ENCODE data around the gene PNP. TPM values are rescaled to one million over a fixed set of nuclear protein-coding genes. Genes with fewer than 3 reads are reported as not detected.
"Not testable (repeated sequence)": the region's sequence is repeated elsewhere in the genome, so short reads cannot be mapped to it uniquely, and the experiment has no call there.

The PNP gene
- total and polyA plus RNA-seq, 4 donors = 15.5 to 119 (median 37.0) TPM

DNA sequence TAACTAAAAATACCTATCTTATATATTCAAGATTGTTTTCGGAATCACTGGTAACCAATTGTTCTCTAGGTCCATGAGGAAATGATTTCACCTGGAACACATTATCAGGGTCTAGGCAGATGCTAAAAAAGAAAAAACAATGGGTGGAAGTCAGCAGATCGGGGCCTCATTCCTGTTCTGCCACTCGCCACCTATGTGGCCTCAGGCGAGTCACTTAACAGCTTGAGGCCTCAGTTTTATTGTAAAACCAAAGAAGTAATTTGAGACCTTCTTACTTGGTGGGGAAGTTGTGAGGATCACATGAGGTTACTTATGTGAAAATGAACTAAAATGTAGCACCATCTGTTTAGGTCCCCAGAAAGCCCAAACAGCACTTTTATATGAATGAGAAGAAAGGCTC lies 29.9 kb downstream of the PNP start:
- H3K9me3 ChIP-seq (ENCODE audit: control insufficient read depth in 4 of 4, insufficient read depth in 3 of 4, low read length in 3 of 4) = no peaks in the 10 kb centered on the region
- ATAC-seq (ENCODE audit: insufficient read depth, low FRiP score) = no peak
- no peaks in the 10 kb centered on the region for H3K27me3 ChIP-seq (ENCODE audit: control insufficient read depth in 3 of 3, insufficient read depth in 3 of 3, low read length in 2 of 3)
- no peak overlapping the region for H3K9ac ChIP-seq (ENCODE audit: insufficient read depth in 1 of 2, low read length in 2 of 2)
- TF ChIP-seq, protein P1, sequence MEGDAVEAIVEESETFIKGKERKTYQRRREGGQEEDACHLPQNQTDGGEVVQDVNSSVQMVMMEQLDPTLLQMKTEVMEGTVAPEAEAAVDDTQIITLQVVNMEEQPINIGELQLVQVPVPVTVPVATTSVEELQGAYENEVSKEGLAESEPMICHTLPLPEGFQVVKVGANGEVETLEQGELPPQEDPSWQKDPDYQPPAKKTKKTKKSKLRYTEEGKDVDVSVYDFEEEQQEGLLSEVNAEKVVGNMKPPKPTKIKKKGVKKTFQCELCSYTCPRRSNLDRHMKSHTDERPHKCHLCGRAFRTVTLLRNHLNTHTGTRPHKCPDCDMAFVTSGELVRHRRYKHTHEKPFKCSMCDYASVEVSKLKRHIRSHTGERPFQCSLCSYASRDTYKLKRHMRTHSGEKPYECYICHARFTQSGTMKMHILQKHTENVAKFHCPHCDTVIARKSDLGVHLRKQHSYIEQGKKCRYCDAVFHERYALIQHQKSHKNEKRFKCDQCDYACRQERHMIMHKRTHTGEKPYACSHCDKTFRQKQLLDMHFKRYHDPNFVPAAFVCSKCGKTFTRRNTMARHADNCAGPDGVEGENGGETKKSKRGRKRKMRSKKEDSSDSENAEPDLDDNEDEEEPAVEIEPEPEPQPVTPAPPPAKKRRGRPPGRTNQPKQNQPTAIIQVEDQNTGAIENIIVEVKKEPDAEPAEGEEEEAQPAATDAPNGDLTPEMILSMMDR (IDR thresholded peaks at IDR 0.05; ENCODE audit: control extremely low read depth, extremely low read depth) = no peak
- H3K4me3 ChIP-seq = no peak overlapping the region
- DNase-seq = peak in 1 of 3 donors; percentile 20
- peaks cover 0 to 3% (median 0%) of the 10 kb centered on the region in 5 donors for H3K4me1 ChIP-seq (ENCODE audit: control insufficient read depth in 5 of 5, insufficient read depth in 5 of 5, low read length in 5 of 5)
- WGBS, 2 donors = 63% methylated on average over 4 of the region's 4 CpGs
- no peaks in the 10 kb centered on the region for H3K36me3 ChIP-seq (ENCODE audit: control insufficient read depth in 4 of 4, insufficient read depth in 4 of 4, low read length in 4 of 4)
- no peak overlapping the region for H3K27ac ChIP-seq (ENCODE audit: low read depth in 1 of 2, low read length in 1 of 2)

DNA sequence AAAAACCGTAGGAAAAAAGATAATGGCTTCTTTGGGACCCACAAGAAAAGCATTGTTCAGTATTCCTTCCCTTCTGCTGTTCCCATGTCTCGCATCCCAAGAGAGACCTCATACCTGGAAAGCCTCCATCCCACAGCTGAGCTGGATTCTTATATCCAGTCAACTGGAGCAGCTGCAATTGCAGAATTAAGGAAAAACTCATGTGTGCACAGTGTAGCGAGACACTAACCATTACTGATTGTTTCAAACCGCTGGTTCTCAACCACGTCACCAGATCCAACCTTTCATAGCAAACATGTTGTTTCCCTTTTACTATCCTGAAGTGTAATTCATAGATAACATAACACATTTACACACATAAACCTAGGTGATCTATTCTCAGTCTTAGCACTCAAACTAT lies 30.7 kb downstream of the PNP start:
- no peak for DNase-seq
- TF ChIP-seq, protein P1 (IDR thresholded peaks at IDR 0.05; ENCODE audit: control extremely low read depth, extremely low read depth) = no peak
- Histone ChIP-seq H3K27ac (ENCODE audit: low read depth in 1 of 2, low read length in 1 of 2) (peak overlapping the region in 1 of 2 donors; percentile 41), H3K9ac (ENCODE audit: insufficient read depth in 1 of 2, low read length in 2 of 2) (no peak overlapping the region), H3K36me3 (ENCODE audit: control insufficient read depth in 4 of 4, insufficient read depth in 4 of 4, low read length in 4 of 4) (no peaks in the 10 kb centered on the region), H3K4me1 (ENCODE audit: control insufficient read depth in 5 of 5, insufficient read depth in 5 of 5, low read length in 5 of 5) (peaks cover 0 to 3% (median 0%) of the 10 kb centered on the region in 5 donors), H3K27me3 (ENCODE audit: control insufficient read depth in 3 of 3, insufficient read depth in 3 of 3, low read length in 2 of 3) (no peaks in the 10 kb centered on the region), H3K9me3 (ENCODE audit: control insufficient read depth in 4 of 4, insufficient read depth in 3 of 4, low read length in 3 of 4) (no peaks in the 10 kb centered on the region), H3K4me3 (no peak overlapping the region)
- ATAC-seq (ENCODE audit: insufficient read depth, low FRiP score) = no peak
- 92 to 94% methylated on average over 5 of the region's 5 CpGs for WGBS, 2 donors

DNA sequence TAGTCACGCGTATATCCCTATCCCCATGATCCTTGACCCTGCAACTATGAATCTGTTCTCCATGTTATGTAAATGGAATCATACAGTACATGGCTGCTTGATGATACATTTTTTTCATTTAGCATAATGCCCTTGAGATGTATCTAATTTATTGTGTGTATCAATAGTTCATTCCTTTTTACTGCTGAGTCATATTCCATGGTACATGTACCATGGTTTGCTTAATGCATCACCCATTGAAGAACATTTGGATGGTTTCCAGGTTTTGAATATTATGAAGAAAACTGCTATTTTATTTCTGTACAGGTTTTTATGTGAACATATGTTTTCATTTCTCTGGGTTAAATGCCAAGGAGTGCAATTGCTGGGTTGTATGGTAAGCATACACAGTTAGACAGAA lies 32.1 kb downstream of the PNP start:
- Histone ChIP-seq H3K27me3 (ENCODE audit: control insufficient read depth in 3 of 3, insufficient read depth in 3 of 3, low read length in 2 of 3) (no peaks in the 10 kb centered on the region), H3K36me3 (ENCODE audit: control insufficient read depth in 4 of 4, insufficient read depth in 4 of 4, low read length in 4 of 4) (no peaks in the 10 kb centered on the region), H3K4me3 (no peak overlapping the region), H3K27ac (ENCODE audit: low read depth in 1 of 2, low read length in 1 of 2) (no peak overlapping the region), H3K4me1 (ENCODE audit: control insufficient read depth in 5 of 5, insufficient read depth in 5 of 5, low read length in 5 of 5) (peaks cover 0 to 3% (median 0%) of the 10 kb centered on the region in 5 donors), H3K9ac (ENCODE audit: insufficient read depth in 1 of 2, low read length in 2 of 2) (no peak overlapping the region), H3K9me3 (ENCODE audit: control insufficient read depth in 4 of 4, insufficient read depth in 3 of 4, low read length in 3 of 4) (no peaks in the 10 kb centered on the region)
- WGBS, 2 donors = 97 to 100% methylated on average over 2 of the region's 2 CpGs
- DNase-seq (no peak), ATAC-seq (ENCODE audit: insufficient read depth, low FRiP score) (no peak)
- TF ChIP-seq, protein P1 (IDR thresholded peaks at IDR 0.05; ENCODE audit: control extremely low read depth, extremely low read depth) = no peak

DNA sequence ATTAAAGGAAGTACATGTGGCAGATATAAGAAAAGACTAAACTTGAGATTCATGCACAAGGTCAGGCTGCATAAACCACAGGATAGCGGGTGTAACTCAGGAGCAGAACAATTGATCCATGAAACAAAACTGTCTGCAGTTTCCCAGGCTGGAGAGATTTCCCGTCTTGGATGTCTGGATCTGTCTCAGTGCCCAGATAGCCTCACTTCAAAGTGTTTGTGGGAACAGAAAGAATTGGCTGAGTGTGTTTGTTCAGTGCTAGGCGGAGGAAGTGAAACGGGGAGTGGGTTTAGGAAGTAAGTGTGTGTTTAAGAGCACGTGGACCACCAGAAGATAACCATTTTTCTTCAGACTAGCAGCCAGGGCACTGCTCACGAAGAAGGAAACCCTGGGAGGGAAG lies 34.7 kb downstream of the PNP start:
- DNase-seq = peak in 2 of 3 donors; percentile 9 to 51
- TF ChIP-seq, protein P1 (IDR thresholded peaks at IDR 0.05; ENCODE audit: control extremely low read depth, extremely low read depth) = no peak
- WGBS, 2 donors = 26 to 27% methylated on average over 6 of the region's 6 CpGs

GRCh38 chr14:20506276-20506675 lies 37.1 kb downstream of the PNP start:
- H3K4me1 ChIP-seq (ENCODE audit: control insufficient read depth in 5 of 5, insufficient read depth in 5 of 5, low read length in 5 of 5); H3K27ac ChIP-seq (ENCODE audit: low read depth in 1 of 2, low read length in 1 of 2); H3K27me3 ChIP-seq (ENCODE audit: control insufficient read depth in 3 of 3, insufficient read depth in 3 of 3, low read length in 2 of 3); H3K4me3 ChIP-seq; H3K36me3 ChIP-seq (ENCODE audit: control insufficient read depth in 4 of 4, insufficient read depth in 4 of 4, low read length in 4 of 4); ATAC-seq (ENCODE audit: insufficient read depth, low FRiP score); H3K9me3 ChIP-seq (ENCODE audit: control insufficient read depth in 4 of 4, insufficient read depth in 3 of 4, low read length in 3 of 4); H3K9ac ChIP-seq (ENCODE audit: insufficient read depth in 1 of 2, low read length in 2 of 2); DNase-seq: not testable (repeated sequence)
- 98 to 100% methylated on average over 1 to 29 of the region's 30 CpGs for WGBS, 2 donors

More for the DNA sequence above, 34.7 kb downstream of the PNP start:
- no peak for ATAC-seq (ENCODE audit: insufficient read depth, low FRiP score)
- H3K4me1 ChIP-seq (ENCODE audit: control insufficient read depth in 5 of 5, insufficient read depth in 5 of 5, low read length in 5 of 5) = peaks cover 0 to 2% (median 0%) of the 10 kb centered on the region in 5 donors
- no peaks in the 10 kb centered on the region for H3K27me3 ChIP-seq (ENCODE audit: control insufficient read depth in 3 of 3, insufficient read depth in 3 of 3, low read length in 2 of 3)
- no peak overlapping the region for H3K27ac ChIP-seq (ENCODE audit: low read depth in 1 of 2, low read length in 1 of 2)
- no peak overlapping the region for H3K4me3 ChIP-seq
- H3K9ac ChIP-seq (ENCODE audit: insufficient read depth in 1 of 2, low read length in 2 of 2) = no peak overlapping the region
- no peaks in the 10 kb centered on the region for H3K9me3 ChIP-seq (ENCODE audit: control insufficient read depth in 4 of 4, insufficient read depth in 3 of 4, low read length in 3 of 4)
- no peaks in the 10 kb centered on the region for H3K36me3 ChIP-seq (ENCODE audit: control insufficient read depth in 4 of 4, insufficient read depth in 4 of 4, low read length in 4 of 4)
